Osteoblast (primary cell): Measurements from ENCODE around the gene MAN2A1. TPM values are rescaled to one million over a fixed set of nuclear protein-coding genes. Genes with fewer than 3 reads are reported as not detected.

Experiments used
- DNase-seq: peaks from one replicate; pipeline ENCODE4 v3.0.0; 2011; ENCODE audit warnings: low spot score, mixed read lengths; ENCODE audit not compliant: insufficient read length; ENCODE audit errors: missing footprints
- H2AFZ ChIP-seq: 2 replicates; pipeline ENCODE4 v1.6.0; 2011; ENCODE audit warnings: mild to moderate bottlenecking, low read length
- H3K27ac ChIP-seq: 2 replicates; pipeline ENCODE4 v1.5.1; 2011; ENCODE audit warnings: mild to moderate bottlenecking, low read depth, low read length, moderate library complexity
- H3K27me3 ChIP-seq: 2 replicates; pipeline ENCODE4 v1.6.0; 2012; ENCODE audit warnings: mild to moderate bottlenecking, control low read depth, inconsistent platforms, low read length, moderate library complexity; ENCODE audit not compliant: insufficient read depth
- H3K36me3 ChIP-seq: 2 replicates; pipeline ENCODE4 v1.5.1; 2011; ENCODE audit warnings: mild to moderate bottlenecking, low read length, control low read depth, moderate library complexity; ENCODE audit not compliant: insufficient read depth
- H3K4me1 ChIP-seq: 2 replicates; pipeline ENCODE4 v1.5.1; 2011; ENCODE audit warnings: mild to moderate bottlenecking, low read length, control low read depth, moderate library complexity; ENCODE audit not compliant: insufficient read depth
- H3K4me2 ChIP-seq: 2 replicates; pipeline ENCODE4 v1.6.0; 2011; ENCODE audit warnings: mild to moderate bottlenecking, low read length; ENCODE audit not compliant: insufficient read depth
- H3K4me3 ChIP-seq: fragments of 200-600 bp; sonication (generic); 3 replicates; pipeline ENCODE4 v1.5.1; 2012; ENCODE audit warnings: mild to moderate bottlenecking, low read length, inconsistent platforms; ENCODE audit not compliant: insufficient read depth
- H3K79me2 ChIP-seq: 2 replicates; pipeline ENCODE4 v1.6.0; 2012; ENCODE audit warnings: mild to moderate bottlenecking, low read length, control low read depth, inconsistent platforms; ENCODE audit not compliant: insufficient read depth
- H3K9me3 ChIP-seq: 2 replicates; pipeline ENCODE4 v1.5.1; 2011; ENCODE audit warnings: low read depth, low read length, control low read depth
- H4K20me1 ChIP-seq: 2 replicates; pipeline ENCODE4 v1.6.0; 2012; ENCODE audit warnings: mild to moderate bottlenecking, low read length, control low read depth; ENCODE audit not compliant: insufficient read depth
- total RNA-seq: library from RNA; depleted of rRNA; stranded (reverse); fragments of >200 nt; gene quantifications from 2 replicates; pipeline ENCODE4 v1.2.3, GENCODE V29; 2012
- TF ChIP-seq, protein P1 (sequence below): IDR thresholded peaks from 2 replicates; pipeline ENCODE4 v1.5.1; 2011; ENCODE audit warnings: mild to moderate bottlenecking, low read depth, low read length, moderate library complexity; ENCODE audit errors: extremely low read depth

MAN2A1 gene
- total RNA-seq, 1 donor: 81.8 TPM

DNA sequence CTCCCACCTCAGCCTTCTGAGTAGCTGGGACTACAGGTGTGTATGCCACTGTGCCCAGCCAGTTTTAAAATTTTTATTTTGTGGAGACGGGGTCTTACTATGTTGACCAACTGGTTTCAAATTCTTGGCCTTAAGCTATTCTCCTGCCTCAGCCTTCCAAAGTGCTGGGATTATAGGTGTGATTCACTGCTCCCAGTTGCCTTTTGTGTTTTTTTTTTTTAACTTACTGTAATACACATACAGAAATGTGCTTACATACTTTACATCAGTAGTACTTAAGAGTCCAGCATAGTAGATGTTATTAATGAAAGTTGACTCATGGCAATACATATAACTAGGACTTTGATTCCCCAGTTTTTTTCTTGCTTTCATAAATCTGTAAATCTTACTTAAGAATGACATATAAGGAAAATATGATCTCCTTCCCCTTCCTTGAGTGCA, 4.7 kb downstream of the MAN2A1 start:
- Histone ChIP-seq H3K27me3 (no peaks in the 10 kb centered on the region), H3K4me2 (peak overlapping the region; percentile 24), H3K36me3 (no peaks in the 10 kb centered on the region), H3K9me3 (no peaks in the 10 kb centered on the region), H3K79me2 (peaks cover 91% of the 10 kb centered on the region), H2AFZ (no peak overlapping the region), H3K4me3 (no peak overlapping the region), H3K4me1 (peaks cover 26% of the 10 kb centered on the region), H3K27ac (no peak overlapping the region), H4K20me1 (peaks cover 11% of the 10 kb centered on the region)
- DNase-seq: no peak
- TF ChIP-seq, protein P1, sequence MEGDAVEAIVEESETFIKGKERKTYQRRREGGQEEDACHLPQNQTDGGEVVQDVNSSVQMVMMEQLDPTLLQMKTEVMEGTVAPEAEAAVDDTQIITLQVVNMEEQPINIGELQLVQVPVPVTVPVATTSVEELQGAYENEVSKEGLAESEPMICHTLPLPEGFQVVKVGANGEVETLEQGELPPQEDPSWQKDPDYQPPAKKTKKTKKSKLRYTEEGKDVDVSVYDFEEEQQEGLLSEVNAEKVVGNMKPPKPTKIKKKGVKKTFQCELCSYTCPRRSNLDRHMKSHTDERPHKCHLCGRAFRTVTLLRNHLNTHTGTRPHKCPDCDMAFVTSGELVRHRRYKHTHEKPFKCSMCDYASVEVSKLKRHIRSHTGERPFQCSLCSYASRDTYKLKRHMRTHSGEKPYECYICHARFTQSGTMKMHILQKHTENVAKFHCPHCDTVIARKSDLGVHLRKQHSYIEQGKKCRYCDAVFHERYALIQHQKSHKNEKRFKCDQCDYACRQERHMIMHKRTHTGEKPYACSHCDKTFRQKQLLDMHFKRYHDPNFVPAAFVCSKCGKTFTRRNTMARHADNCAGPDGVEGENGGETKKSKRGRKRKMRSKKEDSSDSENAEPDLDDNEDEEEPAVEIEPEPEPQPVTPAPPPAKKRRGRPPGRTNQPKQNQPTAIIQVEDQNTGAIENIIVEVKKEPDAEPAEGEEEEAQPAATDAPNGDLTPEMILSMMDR: no peak

DNA sequence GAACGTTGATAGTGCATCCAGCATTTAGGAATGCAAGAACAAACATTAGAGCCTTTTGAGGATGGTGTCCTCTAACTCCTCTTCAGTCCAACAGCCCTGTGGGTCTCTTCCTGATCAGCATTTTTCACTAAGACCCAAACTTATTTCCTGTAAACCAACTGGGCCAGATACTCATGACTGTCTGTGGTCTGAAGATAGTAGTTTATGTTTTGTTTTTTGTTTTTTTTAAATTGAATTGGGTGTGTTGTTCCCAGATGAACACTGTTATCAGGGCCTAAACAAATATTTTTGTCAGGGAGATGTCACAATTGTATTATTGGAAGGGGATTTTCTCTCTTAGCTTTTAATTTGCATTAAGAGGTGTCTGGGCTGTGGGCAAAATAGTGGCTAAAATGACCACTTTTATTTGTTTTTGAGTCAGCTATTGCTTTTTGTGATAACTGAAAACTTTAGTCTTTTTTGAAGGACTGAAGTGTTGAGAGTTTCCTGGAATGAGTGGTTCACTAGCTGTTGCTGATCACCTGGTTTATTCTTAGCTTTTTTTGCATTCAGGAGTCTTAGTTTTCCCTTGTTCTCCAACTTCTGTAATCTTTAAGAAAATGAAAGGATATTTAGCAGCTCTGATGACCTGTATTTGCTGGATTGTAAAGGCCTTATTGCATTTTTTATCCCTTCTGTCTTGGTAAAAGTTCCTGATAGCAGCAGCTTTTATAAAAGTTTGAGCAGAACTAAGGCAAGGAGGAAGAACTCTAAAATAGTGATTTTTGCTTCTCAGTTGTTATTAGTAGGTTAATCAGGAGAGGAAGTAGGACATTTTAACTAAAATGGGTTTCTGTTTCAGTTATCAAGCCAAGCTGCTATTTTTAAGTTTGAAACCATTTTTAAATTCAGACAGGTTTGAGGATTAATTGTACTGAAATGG, 5.5 kb downstream of the MAN2A1 start:
- peaks cover 11% of the 10 kb centered on the region for H4K20me1 ChIP-seq
- H3K27ac ChIP-seq: no peak overlapping the region
- DNase-seq: no peak
- H3K4me1 ChIP-seq: peaks cover 26% of the 10 kb centered on the region
- H3K4me3 ChIP-seq: no peak overlapping the region
- no peak overlapping the region for H2AFZ ChIP-seq
- no peaks in the 10 kb centered on the region for H3K36me3 ChIP-seq
- H3K4me2 ChIP-seq: peak overlapping the region; percentile 24
- H3K9me3 ChIP-seq: no peaks in the 10 kb centered on the region
- H3K79me2 ChIP-seq: peaks cover 97% of the 10 kb centered on the region
- H3K27me3 ChIP-seq: no peaks in the 10 kb centered on the region
- TF ChIP-seq, protein P1: no peak

DNA sequence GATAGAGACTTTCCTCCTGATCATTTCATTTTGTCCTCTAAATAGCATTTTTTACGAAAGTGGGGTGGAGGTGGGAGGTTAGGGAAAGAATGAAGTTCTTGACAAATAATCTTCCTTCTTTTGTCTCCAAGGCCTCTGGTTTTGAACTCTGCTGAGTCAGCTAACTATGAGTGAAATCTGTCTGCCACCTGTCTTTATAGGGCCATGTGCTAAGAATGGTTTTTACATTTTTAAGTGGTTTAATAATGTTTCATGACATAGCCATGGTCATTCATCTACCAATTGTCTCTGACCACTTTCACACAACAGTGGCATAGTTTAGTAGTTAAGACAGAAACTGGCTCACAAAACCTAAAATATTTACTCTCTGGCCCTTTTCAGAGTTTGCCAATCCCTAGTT, 7.6 kb downstream of the MAN2A1 start:
- Histone ChIP-seq H3K4me2 (no peak overlapping the region), H3K9me3 (no peaks in the 10 kb centered on the region)
- DNase-seq: no peak

More for the DNA sequence above, 7.6 kb downstream of the MAN2A1 start:
- H4K20me1 ChIP-seq: peaks cover 6% of the 10 kb centered on the region
- no peak overlapping the region for H2AFZ ChIP-seq
- H3K79me2 ChIP-seq: peaks cover 99% of the 10 kb centered on the region
- TF ChIP-seq, protein P1: no peak
- peaks cover 14% of the 10 kb centered on the region for H3K4me1 ChIP-seq
- H3K36me3 ChIP-seq: no peaks in the 10 kb centered on the region
- H3K4me3 ChIP-seq: no peak overlapping the region
- H3K27ac ChIP-seq: no peak overlapping the region
- H3K27me3 ChIP-seq: no peaks in the 10 kb centered on the region
